GM19240 (cell line): ENCODE data around the gene POTEF.
"Not testable (repeated sequence)": the region's sequence is repeated elsewhere in the genome, so short reads cannot be mapped to it uniquely, and the experiment has no call there.

ENCODE experiments used
- DNase-seq: peaks from one replicate; pipeline ENCODE4 v3.0.0; 2011; ENCODE audit warnings: low spot score; ENCODE audit not compliant: insufficient read length

POTEF gene

GRCh38 chr2:130129120-130129829 is at the start of gene POTEF:
Gene POTEF, minus strand, starts transcription at chr2:130129222. Its CDS starts 8,707 bp downstream, at chr2:130120515.
- DNase-seq: not testable (repeated sequence)

- not testable (repeated sequence) for DNase-seq
Observed at GRCh38 chr2:130174866-130175265, 45.8 kb upstream of the POTEF start.

GRCh38 chr2:130169896-130170295 is 40.9 kb upstream of the POTEF start:
- DNase-seq: no peak

GRCh38 chr2:130169163-130169562 is 40.1 kb upstream of the POTEF start:
- not testable (repeated sequence) for DNase-seq

GRCh38 chr2:130166611-130167010 is 37.6 kb upstream of the POTEF start:
- not testable (repeated sequence) for DNase-seq

GRCh38 chr2:130165293-130166016 is 36.4 kb upstream of the POTEF start:
- no peak for DNase-seq

GRCh38 chr2:130162968-130163367 is 33.9 kb upstream of the POTEF start:
- no peak for DNase-seq

GRCh38 chr2:130162486-130162885 is 33.5 kb upstream of the POTEF start:
- DNase-seq: not testable (repeated sequence)

- not testable (repeated sequence) for DNase-seq
Observed at GRCh38 chr2:130160838-130161705, 32.0 kb upstream of the POTEF start.

- no peak for DNase-seq
Observed at GRCh38 chr2:130160131-130160530, 31.1 kb upstream of the POTEF start.

- not testable (repeated sequence) for DNase-seq
Observed at GRCh38 chr2:130159376-130159775, 30.4 kb upstream of the POTEF start.

- DNase-seq: no peak
Observed at GRCh38 chr2:130158631-130159030, 29.6 kb upstream of the POTEF start.

- DNase-seq: not testable (repeated sequence)
Observed at GRCh38 chr2:130157825-130158514, 28.9 kb upstream of the POTEF start.

- DNase-seq: not testable (repeated sequence)
Observed at GRCh38 chr2:130157354-130157753, 28.3 kb upstream of the POTEF start.

GRCh38 chr2:130156624-130157004 is 27.6 kb upstream of the POTEF start:
- DNase-seq: no peak

GRCh38 chr2:130155956-130156623 is 27.1 kb upstream of the POTEF start:
- not testable (repeated sequence) for DNase-seq

GRCh38 chr2:130154773-130155765 is 26.0 kb upstream of the POTEF start:
- DNase-seq: no peak

- DNase-seq: not testable (repeated sequence)
Observed at GRCh38 chr2:130154423-130154770, 25.4 kb upstream of the POTEF start.

- not testable (repeated sequence) for DNase-seq
Observed at GRCh38 chr2:130153721-130154422, 24.9 kb upstream of the POTEF start.
